Glutamatergic neuron (in vitro differentiated cells): ENCODE results near the gene CTCF. TPM values are rescaled to one million over a fixed set of nuclear protein-coding genes. Genes with fewer than 3 reads are reported as not detected.

ENCODE experiments used
- DNase-seq: peaks from one replicate; pipeline ENCODE4 v3.0.0; 2022
- H3K27ac Mint-ChIP-seq: one replicate; pipeline ENCODE4 v1.8.0; 2020; ENCODE audit warnings: mild to moderate bottlenecking, mixed read lengths, inconsistent platforms; ENCODE audit not compliant: unreplicated experiment
- H3K27me3 Mint-ChIP-seq: one replicate; pipeline ENCODE4 v1.8.0; 2020; ENCODE audit warnings: mild to moderate bottlenecking, moderate library complexity, mixed read lengths, inconsistent platforms; ENCODE audit not compliant: unreplicated experiment
- H3K36me3 Mint-ChIP-seq: one replicate; pipeline ENCODE4 v1.8.0; 2020; ENCODE audit warnings: mild to moderate bottlenecking, mixed read lengths, inconsistent platforms; ENCODE audit not compliant: unreplicated experiment
- H3K4me1 Mint-ChIP-seq: one replicate; pipeline ENCODE4 v1.8.0; 2020; ENCODE audit warnings: mild to moderate bottlenecking, low read depth, mixed read lengths, inconsistent platforms; ENCODE audit not compliant: unreplicated experiment
- H3K4me3 Mint-ChIP-seq: one replicate; pipeline ENCODE4 v1.8.0; 2020; ENCODE audit warnings: mild to moderate bottlenecking, mixed read lengths, inconsistent platforms; ENCODE audit not compliant: unreplicated experiment
- H3K9me3 Mint-ChIP-seq: one replicate; pipeline ENCODE4 v1.8.0; 2020; ENCODE audit warnings: mild to moderate bottlenecking, moderate library complexity, mixed read lengths, inconsistent platforms; ENCODE audit not compliant: unreplicated experiment
- total RNA-seq: library from RNA; stranded (reverse); fragmentation: NEBNext Ultra II Directional; extraction: Animal tissue kit (Norgen Biotek cat#: 25700); gene quantifications from one replicate; pipeline ENCODE4 v1.2.1, GENCODE V29; 2021; ENCODE audit not compliant: unreplicated experiment
- TF ChIP-seq, protein P1 (sequence below): fragments of 200-600 bp; sonication (generic); IDR thresholded peaks from one replicate; pipeline ENCODE4 v1.5.0; 2021; ENCODE audit not compliant: partially characterized antibody, unreplicated experiment

Gene CTCF
- total RNA-seq, 1 donor from 2014 or later: 42.8 TPM

DNA sequence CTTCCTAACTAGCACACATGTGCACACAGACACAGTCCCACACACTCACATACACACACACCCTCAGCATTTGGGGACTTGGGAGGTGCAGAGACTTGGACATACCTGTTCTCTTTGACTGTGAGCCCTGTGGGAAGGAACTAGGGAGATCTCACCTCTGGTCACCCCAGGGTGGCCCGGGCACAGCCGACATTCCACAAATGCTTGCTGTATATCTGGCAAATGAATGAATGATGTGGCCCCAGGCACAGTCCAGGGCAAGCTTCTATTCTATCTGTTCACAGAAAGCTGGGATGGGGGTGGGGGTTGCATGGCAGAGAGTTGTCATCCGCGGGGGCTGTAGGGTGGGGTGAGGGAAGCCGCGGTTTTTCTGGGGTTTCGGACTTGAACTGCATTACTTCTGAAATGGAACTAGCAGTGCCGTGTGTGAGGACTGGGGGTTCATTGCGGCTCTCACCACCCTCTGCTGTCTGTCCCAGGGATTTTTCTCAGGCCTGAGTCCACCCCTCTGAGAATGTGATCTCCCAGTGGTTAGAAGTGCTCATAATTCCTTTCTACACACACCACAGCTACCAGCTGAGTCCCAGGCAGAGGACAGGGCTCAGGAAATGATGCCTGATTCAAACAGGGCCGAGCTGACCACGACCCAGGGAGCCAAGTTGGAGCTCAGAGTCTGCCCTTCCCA lies 37.0 kb upstream of the CTCF start:
- H3K36me3 Mint-ChIP-seq: no peaks in the 10 kb centered on the region
- H3K4me3 Mint-ChIP-seq: no peak overlapping the region
- H3K27ac Mint-ChIP-seq: no peak overlapping the region
- peaks cover 9% of the 10 kb centered on the region for H3K9me3 Mint-ChIP-seq
- TF ChIP-seq, protein P1, sequence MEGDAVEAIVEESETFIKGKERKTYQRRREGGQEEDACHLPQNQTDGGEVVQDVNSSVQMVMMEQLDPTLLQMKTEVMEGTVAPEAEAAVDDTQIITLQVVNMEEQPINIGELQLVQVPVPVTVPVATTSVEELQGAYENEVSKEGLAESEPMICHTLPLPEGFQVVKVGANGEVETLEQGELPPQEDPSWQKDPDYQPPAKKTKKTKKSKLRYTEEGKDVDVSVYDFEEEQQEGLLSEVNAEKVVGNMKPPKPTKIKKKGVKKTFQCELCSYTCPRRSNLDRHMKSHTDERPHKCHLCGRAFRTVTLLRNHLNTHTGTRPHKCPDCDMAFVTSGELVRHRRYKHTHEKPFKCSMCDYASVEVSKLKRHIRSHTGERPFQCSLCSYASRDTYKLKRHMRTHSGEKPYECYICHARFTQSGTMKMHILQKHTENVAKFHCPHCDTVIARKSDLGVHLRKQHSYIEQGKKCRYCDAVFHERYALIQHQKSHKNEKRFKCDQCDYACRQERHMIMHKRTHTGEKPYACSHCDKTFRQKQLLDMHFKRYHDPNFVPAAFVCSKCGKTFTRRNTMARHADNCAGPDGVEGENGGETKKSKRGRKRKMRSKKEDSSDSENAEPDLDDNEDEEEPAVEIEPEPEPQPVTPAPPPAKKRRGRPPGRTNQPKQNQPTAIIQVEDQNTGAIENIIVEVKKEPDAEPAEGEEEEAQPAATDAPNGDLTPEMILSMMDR: no peak
- peaks cover 30% of the 10 kb centered on the region for H3K27me3 Mint-ChIP-seq
- H3K4me1 Mint-ChIP-seq: peaks cover 2% of the 10 kb centered on the region
- DNase-seq: no peak

- TF ChIP-seq, protein P1: no peak
- H3K27ac Mint-ChIP-seq: no peak overlapping the region
- H3K27me3 Mint-ChIP-seq: peaks cover 31% of the 10 kb centered on the region
- peaks cover 8% of the 10 kb centered on the region for H3K4me1 Mint-ChIP-seq
- peaks cover 12% of the 10 kb centered on the region for H3K9me3 Mint-ChIP-seq
- H3K36me3 Mint-ChIP-seq: no peaks in the 10 kb centered on the region
- DNase-seq: no peak
- H3K4me3 Mint-ChIP-seq: no peak overlapping the region
Observed at GRCh38 chr16:67526149-67526791, 36.1 kb upstream of the CTCF start.

DNA sequence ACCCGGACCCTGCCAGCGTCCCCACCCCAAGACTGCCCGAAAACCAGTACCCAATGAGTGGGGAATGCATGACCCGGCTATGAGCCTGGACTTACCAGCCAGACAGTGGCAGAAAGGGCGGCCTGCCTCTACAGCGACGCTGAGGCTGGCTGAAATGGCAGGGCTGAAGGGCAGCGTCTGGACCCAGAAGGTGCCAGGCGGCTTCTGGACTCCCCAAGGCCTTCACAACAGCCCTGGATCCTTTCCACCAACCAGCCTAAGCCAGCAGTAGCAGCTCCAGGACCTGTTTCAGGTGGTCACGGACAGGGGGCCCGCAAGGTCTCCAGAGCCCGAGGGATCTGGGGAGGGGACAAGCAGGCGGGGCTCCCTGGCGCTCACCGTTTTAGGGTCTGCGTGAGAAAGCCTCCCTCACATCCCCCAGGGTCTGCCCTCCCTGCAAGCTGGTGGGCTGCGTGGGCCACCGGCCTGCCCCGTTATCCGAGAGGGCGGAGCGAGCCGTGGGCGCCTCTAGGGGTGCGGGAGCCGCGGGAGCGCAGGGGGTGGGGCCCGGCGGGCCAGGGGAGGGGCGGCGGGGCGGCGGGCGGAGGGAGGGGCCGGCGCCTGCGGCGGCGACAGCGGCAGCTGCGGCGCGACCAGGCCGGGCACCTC lies 34.0 kb upstream of the CTCF start, which contains the start of gene RIPOR1:
RIPOR1 (plus strand) TSS at position 608 of the 648 bp plus-strand sequence. CDS start 9,618 bp downstream, outside the sequence.
- TF ChIP-seq, protein P1: no peak
- Mint-ChIP-seq H3K9me3 (peaks cover 11% of the 10 kb centered on the region), H3K4me3 (peak within 1 kb of the TSS; percentile 98), H3K27me3 (peaks cover 34% of the 10 kb centered on the region), H3K4me1 (peaks cover 19% of the 10 kb centered on the region), H3K36me3 (peaks cover 5% of the 10 kb centered on the region), H3K27ac (peak within 1 kb of the TSS; percentile 98)
- peak; percentile 72 for DNase-seq

DNA sequence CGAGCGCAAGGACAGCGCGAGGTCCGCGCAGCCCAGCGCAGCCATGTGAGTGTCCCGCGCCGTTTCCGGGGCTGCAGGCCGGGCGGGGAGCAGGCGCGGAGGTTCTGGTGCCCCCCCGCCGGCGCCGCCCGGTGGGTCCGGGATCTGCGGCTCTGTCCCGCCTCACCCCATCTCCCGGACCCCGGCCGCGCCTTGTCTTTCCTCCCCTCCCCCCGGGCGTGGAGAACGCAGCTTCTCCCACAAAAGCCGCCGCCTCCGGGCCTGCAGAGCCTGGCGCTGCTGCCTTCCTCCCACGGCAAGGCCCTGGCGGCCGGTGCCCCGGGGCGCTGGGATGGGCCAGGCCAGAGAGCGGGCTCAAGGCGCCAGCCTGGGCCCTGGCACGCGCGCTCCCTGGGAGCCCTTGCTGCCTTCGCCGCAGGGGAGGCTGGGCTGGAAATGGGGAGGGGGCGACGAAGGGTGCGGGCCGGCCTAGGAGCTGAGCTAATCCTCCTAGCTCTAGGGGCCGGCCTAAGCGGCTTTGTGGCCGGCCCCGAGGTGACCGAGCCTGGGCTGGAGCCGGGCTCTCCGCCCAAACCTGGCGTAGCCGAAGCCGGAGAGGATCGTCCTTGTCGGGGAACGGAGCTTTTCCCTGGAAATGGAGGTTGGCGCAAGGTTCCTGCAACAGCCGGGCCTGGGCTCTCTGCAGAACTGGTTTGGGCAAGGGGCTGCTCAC lies 33.3 kb upstream of the CTCF start:
- Mint-ChIP-seq H3K27me3 (peaks cover 34% of the 10 kb centered on the region), H3K9me3 (peaks cover 11% of the 10 kb centered on the region), H3K4me3 (peak overlapping the region; percentile 98), H3K4me1 (peaks cover 19% of the 10 kb centered on the region), H3K27ac (peak overlapping the region; percentile 98), H3K36me3 (peaks cover 5% of the 10 kb centered on the region)
- TF ChIP-seq, protein P1: no peak
- DNase-seq: peak; percentile 62
